HG03108 (cell line): ENCODE measurements around the gene ELMO1.

Experiments
- ATAC-seq: cut with Tn5 transposase; IDR thresholded peaks from one replicate; pipeline ENCODE4 v1.9.1; 2021; ENCODE audit warnings: moderate library complexity; ENCODE audit not compliant: unreplicated experiment

Gene ELMO1

GRCh38 chr7:37352251-37352880 lies 96.3 kb downstream of the ELMO1 start:
- no peak for ATAC-seq

DNA sequence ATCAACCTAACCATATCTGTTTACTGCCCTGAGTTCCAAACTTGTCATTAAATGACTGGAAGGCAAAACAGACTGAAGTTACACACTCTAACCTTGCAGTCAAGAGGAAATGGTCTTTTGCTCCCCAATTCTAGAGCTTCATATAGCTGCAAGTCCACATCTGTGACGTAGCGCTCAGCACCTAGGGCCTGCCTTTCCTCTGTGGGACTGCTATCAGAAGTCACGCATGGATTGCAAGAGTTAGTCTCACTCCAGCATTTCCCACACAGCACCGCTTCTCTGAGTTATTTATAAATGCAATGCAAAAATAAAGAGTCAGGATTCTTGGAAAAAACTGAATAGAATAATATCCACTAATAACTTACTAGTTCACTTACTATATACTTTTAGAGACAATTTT lies 96.9 kb downstream of the ELMO1 start:
- ATAC-seq = no peak

DNA sequence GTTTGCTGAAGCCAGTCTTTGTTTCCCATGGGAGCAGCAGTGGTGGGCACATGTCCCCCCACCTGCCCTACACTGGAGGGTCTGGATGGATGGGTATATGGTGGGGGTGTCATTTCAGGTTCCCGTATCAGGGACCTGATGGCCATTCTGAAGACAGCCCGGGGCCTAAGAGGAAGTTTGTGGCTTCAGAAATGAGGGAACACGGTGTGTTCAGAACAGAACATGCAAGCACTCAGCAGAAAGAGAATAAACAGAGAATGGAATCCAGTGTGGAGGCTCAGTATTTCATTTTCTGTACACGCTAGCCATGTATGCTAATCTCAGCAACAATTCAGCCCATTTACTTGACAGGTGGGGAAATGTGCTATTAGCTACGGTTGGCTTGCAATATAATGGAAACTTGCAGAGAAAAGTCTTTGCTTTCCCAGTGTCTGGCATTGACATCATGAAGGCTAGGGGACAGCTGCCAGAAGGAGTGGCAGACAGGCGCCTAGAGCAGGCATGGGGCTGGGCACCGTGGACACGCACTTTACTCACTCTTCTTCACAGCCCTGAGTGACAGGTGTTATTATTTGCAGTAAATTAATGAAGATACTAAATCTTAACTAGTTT lies 98.6 kb downstream of the ELMO1 start:
- no peak for ATAC-seq

GRCh38 chr7:37348982-37349381 lies 99.7 kb downstream of the ELMO1 start:
- ATAC-seq = no peak

DNA sequence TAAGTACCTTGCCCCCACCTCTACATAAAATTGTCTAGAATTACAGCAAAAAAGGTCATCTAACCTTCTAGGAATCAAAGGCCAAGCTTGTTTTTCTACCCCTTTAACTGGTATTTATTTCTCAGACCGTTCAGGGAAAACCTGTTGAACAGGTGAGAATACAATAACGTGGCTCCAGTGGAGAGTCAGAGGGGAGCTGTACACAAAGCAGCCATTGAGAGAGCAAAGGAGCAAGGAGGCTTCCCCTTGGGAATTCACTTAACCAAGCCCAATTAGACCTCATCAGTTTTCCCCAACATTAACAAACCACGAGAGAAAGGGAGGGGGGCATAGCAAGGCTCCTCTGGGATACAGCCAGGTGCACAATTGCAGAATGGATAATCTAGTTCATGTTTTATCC lies 101.9 kb downstream of the ELMO1 start:
- ATAC-seq = no peak

- peak; percentile 30 for ATAC-seq
These were observed 103.6 kb downstream of the ELMO1 start for GRCh38 chr7:37344886-37345579.

GRCh38 chr7:37342688-37343471 lies 105.8 kb downstream of the ELMO1 start:
- ATAC-seq = peak; percentile 52

GRCh38 chr7:37342176-37342687 lies 106.4 kb downstream of the ELMO1 start:
- ATAC-seq = no peak

- peak; percentile 32 for ATAC-seq
These were observed 107.5 kb downstream of the ELMO1 start for GRCh38 chr7:37341033-37341630.

- ATAC-seq = no peak
These were observed 109.7 kb downstream of the ELMO1 start for GRCh38 chr7:37338966-37339365.

DNA sequence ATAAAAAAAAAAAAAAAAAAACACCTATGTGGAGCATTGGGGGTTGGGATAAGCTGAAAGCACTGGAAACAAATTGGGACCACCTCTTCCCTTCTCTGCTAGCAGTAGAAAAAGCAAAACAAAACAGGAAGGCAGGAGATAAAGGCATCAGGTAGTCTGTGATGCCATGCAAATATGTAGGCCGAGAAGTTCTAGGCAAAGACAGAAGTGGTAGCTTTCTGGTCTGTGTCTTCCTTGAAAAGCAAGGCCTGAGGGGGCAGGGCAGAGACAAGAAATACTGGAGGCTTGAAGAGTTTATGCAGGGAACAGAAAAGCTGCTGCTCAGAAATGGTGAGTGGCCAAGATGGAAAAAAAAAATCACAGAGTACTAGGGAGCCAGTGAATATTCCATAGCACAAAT lies 111.1 kb downstream of the ELMO1 start:
- ATAC-seq = no peak

- peak; percentile 84 for ATAC-seq
These were observed 112.4 kb downstream of the ELMO1 start for GRCh38 chr7:37336259-37336658.

DNA sequence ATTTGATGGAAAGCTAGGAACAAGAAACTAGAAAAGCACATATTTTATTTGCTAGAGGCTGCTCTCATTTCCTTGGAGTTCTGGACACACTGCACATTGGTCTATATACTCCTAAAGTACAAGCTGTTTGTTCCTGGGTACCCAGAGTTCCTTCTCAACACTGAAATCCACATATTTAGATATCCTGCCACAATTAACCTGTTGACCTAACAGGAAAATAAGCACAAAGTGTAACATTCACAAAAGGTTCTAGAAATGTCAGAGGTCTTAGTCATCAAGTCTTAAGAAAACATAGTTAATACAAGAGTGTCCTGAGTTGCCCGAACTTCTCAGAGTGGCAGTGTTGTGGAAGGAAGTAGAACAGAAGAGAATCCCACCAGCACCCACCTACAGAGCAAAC lies 115.6 kb downstream of the ELMO1 start:
- no peak for ATAC-seq

DNA sequence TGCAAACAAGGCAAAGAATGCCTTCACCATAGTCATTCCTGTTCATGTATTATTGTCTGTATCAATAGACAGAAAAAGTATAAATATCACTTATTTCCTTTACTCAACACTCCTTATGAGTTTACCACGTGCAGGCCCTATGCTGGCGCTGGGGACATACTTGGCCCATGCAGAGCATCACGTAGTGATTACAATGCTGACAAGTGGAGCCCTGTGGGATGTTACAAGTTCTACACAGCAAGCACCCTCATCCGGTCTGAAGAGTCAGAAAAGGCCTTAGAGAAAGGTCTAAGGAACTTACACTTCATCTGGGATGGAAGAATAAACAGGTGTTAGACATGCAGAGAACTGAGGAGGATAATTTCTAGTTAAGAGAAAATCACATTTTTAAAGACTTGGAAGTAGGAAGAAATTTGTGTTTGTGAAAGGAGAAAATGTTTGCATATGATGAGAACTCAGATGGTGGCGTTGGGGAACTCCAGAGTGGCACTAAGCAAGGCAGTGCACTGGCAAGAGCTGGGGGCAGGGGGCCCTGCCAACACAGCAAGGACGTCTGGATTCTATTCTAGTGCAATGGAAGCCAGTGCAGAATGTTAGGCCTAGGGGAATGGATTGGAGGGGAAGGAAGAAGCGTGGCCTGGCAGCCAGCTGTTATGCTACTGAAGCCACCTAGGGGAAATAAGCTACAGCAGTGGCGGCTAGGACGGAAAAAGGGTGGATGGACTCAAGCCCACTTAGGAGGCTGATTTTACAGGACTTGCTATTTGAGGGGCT lies 116.2 kb downstream of the ELMO1 start:
- no peak for ATAC-seq

DNA sequence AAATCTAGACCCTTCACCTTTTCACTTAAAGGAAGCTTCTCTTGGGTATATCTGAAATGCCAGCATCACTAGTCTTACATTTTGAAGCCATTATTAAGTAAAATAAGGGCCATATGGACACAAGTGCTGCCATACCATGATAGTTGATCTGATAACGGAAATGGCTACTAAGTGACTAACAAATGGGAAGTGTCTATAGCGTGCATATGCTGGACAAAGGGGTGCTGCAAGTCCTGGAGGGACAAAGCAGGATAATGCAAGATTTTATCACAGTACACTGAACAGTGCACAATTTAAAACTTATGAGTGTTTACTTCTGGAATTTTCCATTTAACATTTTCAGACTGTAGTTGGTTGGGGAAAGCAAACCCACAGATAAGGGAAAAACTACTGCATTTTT lies 117.9 kb downstream of the ELMO1 start:
- ATAC-seq = no peak

DNA sequence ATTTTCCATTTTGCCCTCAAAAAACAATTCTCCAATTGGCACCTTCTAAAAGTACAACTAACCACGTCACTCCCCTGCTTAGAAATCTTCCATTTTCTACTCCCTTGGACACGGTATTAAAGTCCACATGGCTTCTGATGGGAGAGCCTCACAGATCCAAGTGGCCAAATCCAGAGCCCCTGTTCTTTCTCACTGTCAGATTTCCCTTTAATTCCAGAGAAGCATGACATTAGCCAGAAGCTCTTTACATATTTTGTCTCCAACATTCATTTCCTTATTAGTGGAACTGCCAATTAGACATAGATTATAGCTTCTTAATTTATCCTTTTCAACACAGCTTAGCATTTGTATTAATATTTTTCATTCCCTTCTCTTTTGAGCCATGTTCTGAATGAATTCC lies 118.7 kb downstream of the ELMO1 start:
- no peak for ATAC-seq

- ATAC-seq = no peak
These were observed 121.4 kb downstream of the ELMO1 start for GRCh38 chr7:37327288-37327687.

- ATAC-seq = no peak
These were observed 124.7 kb downstream of the ELMO1 start for GRCh38 chr7:37323966-37324365.

GRCh38 chr7:37322831-37323230 lies 125.8 kb downstream of the ELMO1 start:
- ATAC-seq = no peak

DNA sequence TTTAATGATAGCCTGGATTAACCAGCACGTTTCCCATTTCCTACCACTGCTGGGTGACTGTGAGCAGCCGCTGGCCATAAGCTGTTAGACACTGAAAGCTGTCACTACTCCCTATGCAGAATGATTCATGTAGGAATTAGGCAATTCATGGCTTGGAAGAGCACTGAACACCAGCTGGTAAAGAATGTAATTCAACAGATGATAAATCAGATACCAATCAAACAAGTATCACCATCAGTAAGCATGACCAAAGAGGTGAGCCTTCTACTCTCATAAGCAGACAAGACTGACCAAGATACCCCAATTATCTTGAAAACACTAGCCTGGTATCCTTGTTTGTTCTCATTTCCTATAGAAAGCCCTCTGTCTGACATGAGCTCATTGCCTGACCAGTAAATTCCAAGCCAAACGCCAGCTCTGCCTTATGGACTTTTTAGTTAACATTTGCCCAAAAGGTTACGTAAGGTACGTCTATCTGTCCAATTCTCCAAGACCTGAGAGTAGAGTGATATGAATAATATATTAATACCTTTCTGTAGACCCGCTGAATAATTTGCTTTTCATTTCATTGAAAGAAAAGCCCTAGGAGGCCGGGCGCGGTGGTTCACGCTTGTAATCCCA lies 127.7 kb downstream of the ELMO1 start:
- ATAC-seq = no peak
